GM12878 (cell line): Measurements from ENCODE around the gene NHLRC4. TPM values are rescaled to one million over a fixed set of nuclear protein-coding genes. Genes with fewer than 3 reads are reported as not detected.

Source experiments
- ATAC-seq: fragments of 200-7000 bp; cut with Tn5 transposase; 3 replicates; pipeline ENCODE4 v1.9.1; 2020; ENCODE audit warnings: mild to moderate bottlenecking, moderate library complexity
- BruUV-seq: library from RNA; stranded (reverse); fragments of 400-500 nt; replicated peaks from 2 replicates; lab custom pipeline; 2021; lab: Mats Ljungman, UMichigan
- CTCF ChIA-PET: fragments of 300-600 bp; sonication (Branson Sonifier 250); formaldehyde crosslinking; extraction: SDS; loops from one replicate; lab custom pipeline; 2021; ENCODE audit warnings: inconsistent platforms; lab: Yijun Ruan, JAX
- POLR2A ChIA-PET: fragments of 350-600 bp; formaldehyde crosslinking; extraction: SDS; loops from one replicate; lab custom pipeline; 2021; ENCODE audit warnings: inconsistent platforms; lab: Charles Lee
- RAD21 ChIA-PET: fragments of 300-600 bp; sonication (Branson Sonifier 250); formaldehyde crosslinking; loops from one replicate; lab custom pipeline; 2023; ENCODE audit warnings: antibody characterized with exemption; ENCODE audit not compliant: unreplicated experiment; lab: Charles Lee
- SMC1A ChIA-PET: fragments of 300-600 bp; sonication (Branson Sonifier 250); formaldehyde crosslinking; loops from one replicate; lab custom pipeline; 2023; ENCODE audit not compliant: unreplicated experiment, uncharacterized antibody; lab: Charles Lee
- DNase-seq: peaks from one replicate; pipeline ENCODE4 v3.0.0-alpha.2; 2011; ENCODE audit warnings: low read depth, low spot score
- FAIRE-seq: peaks from 3 replicates; lab custom pipeline; 2011; peaks lifted over from hg19 to GRCh38; lab: Jason Lieb, UNC
- H2AFZ ChIP-seq: 2 replicates; pipeline ENCODE4 v1.6.0; 2011; ENCODE audit warnings: low read depth, low read length, control low read depth; ENCODE audit not compliant: control insufficient read depth
- H3K27ac ChIP-seq: 2 replicates; pipeline ENCODE4 v1.5.1; 2011; ENCODE audit warnings: control low read depth; ENCODE audit not compliant: control insufficient read depth, insufficient read depth
- H3K27me3 ChIP-seq, 2 experiments: replicated peaks in 1 of 2; 2 replicates each; pipeline versions ENCODE4 v1.6.0 to v1.6.1; 2011; ENCODE audit warnings: low read length in 1 of 2; ENCODE audit not compliant: control insufficient read depth in 2 of 2, insufficient read depth in 2 of 2
- H3K36me3 ChIP-seq, 2 experiments: 2 replicates each; pipeline ENCODE4 v1.5.1; 2011; ENCODE audit warnings: low read length in 1 of 2; ENCODE audit not compliant: control insufficient read depth in 2 of 2, insufficient read depth in 2 of 2
- H3K4me1 ChIP-seq: 2 replicates; pipeline ENCODE4 v1.6.1; 2011; ENCODE audit warnings: mild to moderate bottlenecking, low read length, moderate library complexity, mixed read lengths; ENCODE audit not compliant: control insufficient read depth, insufficient read depth
- H3K4me2 ChIP-seq: 2 replicates; pipeline ENCODE4 v1.6.0; 2011; ENCODE audit warnings: control low read depth; ENCODE audit not compliant: control insufficient read depth, insufficient read depth
- H3K4me3 ChIP-seq: fragments of 200-600 bp; sonication (generic); 2 replicates; pipeline ENCODE4 v1.5.1; 2016
- H3K79me2 ChIP-seq: 2 replicates; pipeline ENCODE4 v1.6.0; 2011; ENCODE audit warnings: low read length; ENCODE audit not compliant: control insufficient read depth, insufficient read depth
- H3K9ac ChIP-seq: 2 replicates; pipeline ENCODE4 v1.8.0; 2011; ENCODE audit warnings: low read length, control low read depth, mixed read lengths; ENCODE audit not compliant: control insufficient read depth, insufficient read depth
- H3K9me3 ChIP-seq: replicated peaks from 3 replicates; pipeline ENCODE4 v1.5.1; 2011; ENCODE audit warnings: mild to moderate bottlenecking, low read length; ENCODE audit not compliant: control insufficient read depth, insufficient read depth
- H4K20me1 ChIP-seq: 2 replicates; pipeline ENCODE4 v1.6.0; 2011; ENCODE audit not compliant: control insufficient read depth, insufficient read depth
- CEBPB ChIP-seq, 2 experiments: fragments of 150-350 bp in 1 of 2; IDR thresholded peaks; 2 replicates each; pipeline ENCODE4 v1.6.1; 2012 to 2014; ENCODE audit warnings: low read depth in 2 of 2, low read length in 2 of 2, borderline replicate concordance in 1 of 2, inconsistent platforms in 1 of 2
- CTCF ChIP-seq, 3 experiments: IDR thresholded peaks in 2 of 3; conservative IDR thresholded peaks in 1 of 3; 2 replicates each; pipeline ENCODE4 v1.5.1; 2011; ENCODE audit warnings: low read depth in 3 of 3, low read length in 3 of 3, mild to moderate bottlenecking in 3 of 3, control low read depth in 2 of 3, moderate library complexity in 2 of 3, inconsistent platforms in 1 of 3, mixed read lengths in 1 of 3; ENCODE audit not compliant: control insufficient read depth in 2 of 3, insufficient read depth in 1 of 3; ENCODE audit errors: extremely low read depth in 1 of 3
- CUX1 ChIP-seq: IDR thresholded peaks from 2 replicates; pipeline ENCODE4 v1.6.1; 2012; ENCODE audit warnings: improper control_type of control experiment, low read depth, low read length; ENCODE audit not compliant: insufficient replicate concordance
- FOXK2 ChIP-seq: fragments of 450-650 bp; IDR thresholded peaks from 2 replicates; pipeline ENCODE4 v1.6.1; 2017; ENCODE audit warnings: mild to moderate bottlenecking, moderate library complexity
- IKZF1 ChIP-seq: fragments of 450-650 bp; conservative IDR thresholded peaks from 2 replicates; pipeline ENCODE4 v1.6.1; 2017; ENCODE audit warnings: antibody characterized with exemption, mild to moderate bottlenecking
- IKZF2 ChIP-seq, 2 experiments: fragments of 450-650 bp; IDR thresholded peaks; 2 replicates each; pipeline ENCODE4 v1.6.1; 2017; ENCODE audit warnings: mild to moderate bottlenecking in 2 of 2, moderate library complexity in 2 of 2
- IRF4 ChIP-seq: IDR thresholded peaks from 2 replicates; pipeline ENCODE4 v1.6.1; 2011; ENCODE audit warnings: low read depth, low read length
- MTA3 ChIP-seq: IDR thresholded peaks from 2 replicates; pipeline ENCODE4 v1.6.1; 2012; ENCODE audit warnings: low read length, inconsistent platforms, borderline replicate concordance
- NFXL1 ChIP-seq: fragments of 450-650 bp; IDR thresholded peaks from 2 replicates; pipeline ENCODE4 v1.6.1; 2017; ENCODE audit warnings: antibody characterized with exemption, mild to moderate bottlenecking, borderline replicate concordance
- POLR2AphosphoS5 ChIP-seq: IDR thresholded peaks from 2 replicates; pipeline ENCODE4 v1.6.1; 2011; ENCODE audit warnings: mild to moderate bottlenecking, low read length, inconsistent platforms
- RFX5 ChIP-seq: IDR thresholded peaks from 2 replicates; pipeline ENCODE4 v1.6.1; 2011; ENCODE audit warnings: low read depth, low read length, improper control_type of control experiment
- SMARCA5 ChIP-seq: fragments of 450-650 bp; IDR thresholded peaks from 2 replicates; pipeline ENCODE4 v1.6.1; 2017; ENCODE audit warnings: mild to moderate bottlenecking
- TBL1XR1 ChIP-seq: IDR thresholded peaks from 2 replicates; pipeline ENCODE4 v1.6.1; 2012; ENCODE audit warnings: low read depth, low read length, improper control_type of control experiment
- ZNF217 ChIP-seq: fragments of 450-650 bp; IDR thresholded peaks from 2 replicates; pipeline ENCODE4 v1.6.1; 2017; ENCODE audit warnings: antibody characterized with exemption, mild to moderate bottlenecking
- WGBS: methylation state at CpG from one replicate; pipeline ENCODE4 v1.1.6; 2016; ENCODE audit warnings: low lambda C conversion rate; ENCODE audit not compliant: insufficient replicate concordance, insufficient coverage; ENCODE audit errors: missing lambda C conversion rate; 5-methylcytosine and 5-hydroxymethylcytosine counted together
- in situ Hi-C: fragments of 300-500 bp; cut with MboI; formaldehyde crosslinking; loops from 9 replicates; pipeline ENCODE4 v1.14.3; 2018; ENCODE audit warnings: mixed read lengths
- intact Hi-C: fragments of 100-400 bp; cut with micrococcal nuclease; formaldehyde crosslinking; loops from one replicate; pipeline ENCODE4 v1.14.2; 2022; ENCODE audit not compliant: unreplicated experiment
- polyA plus RNA-seq, 11 experiments: library from polyadenylated mRNA; depleted of rRNA in 4 of 11; unstranded in 6 of 11; stranded (reverse) in 5 of 11; fragments of >200 nt; fragmentation: Nextera tagmentation in 4 of 11; fragmentation: Illumina TruSeq in 1 of 11; extraction: Ambion mirVana in 4 of 11; extraction: Trizol in 1 of 11; gene quantifications; 1 replicate in 1 of 11; 2 replicates in 10 of 11; pipeline versions ENCODE4 v1.2.1 to v1.2.3, GENCODE V29; 2011 to 2016; ENCODE audit warnings: inconsistent platforms in 2 of 11, missing spikeins in 2 of 11, low read depth in 1 of 11
- total RNA-seq, 4 experiments: library from RNA; depleted of rRNA in 3 of 4; stranded (reverse); fragments of >200 nt in 3 of 4; fragmentation: Illumina TruSeq in 1 of 4; extraction: Trizol in 1 of 4; gene quantifications; 2 replicates each; pipeline versions ENCODE4 v1.2.1 to v1.2.3, GENCODE V29; 2013 to 2021
- TF ChIP-seq, protein P1 (sequence below): fragments of 450-650 bp; IDR thresholded peaks from 2 replicates; pipeline ENCODE4 v1.6.1; 2017; ENCODE audit warnings: mild to moderate bottlenecking, low read depth, inconsistent platforms; ENCODE audit not compliant: poor library complexity, severe bottlenecking

Gene NHLRC4
- total and polyA plus RNA-seq, 10 of the 15 experiments (the other 5 are each of a cell fraction or from before 2014, with no cell fraction given): 0.07 to 1.1 (median 0.57) TPM; not detected in 3

GRCh38 chr16:525123-525519 lies 41.7 kb upstream of the NHLRC4 start:
- SMC1A ChIA-PET: interaction anchor here (1.0 kb wide), 1 partner anchor 42 kb away, joined by 3 read pairs; the partner anchor contains the start of gene NHLRC4
- Histone ChIP-seq H2AFZ (no peak overlapping the region), H3K4me1 (peaks cover 29% of the 10 kb centered on the region), H3K27ac (peak overlapping the region; percentile 91), H3K27me3 (no peaks in the 10 kb centered on the region), H3K4me3 (peak overlapping the region; percentile 98; the same call in 1 of the 2 replicates), H3K36me3 (peaks cover 0 to 5% of the 10 kb centered on the region in 2 experiments; a peak in 3 of 4 replicates), H3K4me2 (peak overlapping the region; percentile 99), H3K9ac (peak overlapping the region; percentile 86; the same call in 1 of the 2 replicates), H3K9me3 (no peaks in the 10 kb centered on the region), H3K79me2 (peaks cover 42% of the 10 kb centered on the region), H4K20me1 (no peaks in the 10 kb centered on the region; the same call in 1 of the 2 replicates)
- POLR2A ChIA-PET: interaction anchor here (1.4 kb wide), 1 partner anchor 154 kb away, joined by 4 read pairs; the partner anchor contains the start of gene MRPL28
- DNase-seq (no peak), ATAC-seq (peak; percentile 3), FAIRE-seq (no peak)
- intact Hi-C loops (loop anchor here (5.0 kb wide), 2 partner anchors 42 to 112 kb away; partner anchors contain the start of genes METTL26, NHLRC4 and PIGQ), in situ Hi-C loops (no loop called here)
- WGBS: 74% methylated on average over 8 of the region's 8 CpGs
- RAD21 ChIA-PET: no interaction called here
- CTCF ChIA-PET: interaction anchor here (1.4 to 1.6 kb wide), 2 partner anchors 42 to 75 kb away, joined by 3 to 5 read pairs; partner anchors contain the start of gene NHLRC4
- BruUV-seq: no TSS peak
- TF ChIP-seq CEBPB (IDR thresholded peaks at IDR 0.05; ENCODE audit: borderline replicate concordance in 1 of 2, low read depth in 2 of 2, low read length in 2 of 2): no peak
- no peak for TF ChIP-seq RFX5
- no peak for TF ChIP-seq IRF4
- no peak for TF ChIP-seq FOXK2
- TF ChIP-seq IKZF2 (IDR thresholded peaks at IDR 0.05): no peak
- 0 out of 2 replicates have a peak, but pooled peaks have one; percentile 61 for TF ChIP-seq MTA3
- 0 out of 2 replicates have a peak, but pooled peaks have one; percentile 17 for TF ChIP-seq SMARCA5
- TF ChIP-seq CTCF (IDR thresholded peaks at IDR 0.05 in 2 of 3, conservative IDR thresholded peaks at IDR 0.05 in 1 of 3; ENCODE audit: control insufficient read depth in 2 of 3, extremely low read depth in 1 of 3, insufficient read depth in 1 of 3, low read depth in 3 of 3, low read length in 3 of 3): no peak
- TF ChIP-seq, protein P1, sequence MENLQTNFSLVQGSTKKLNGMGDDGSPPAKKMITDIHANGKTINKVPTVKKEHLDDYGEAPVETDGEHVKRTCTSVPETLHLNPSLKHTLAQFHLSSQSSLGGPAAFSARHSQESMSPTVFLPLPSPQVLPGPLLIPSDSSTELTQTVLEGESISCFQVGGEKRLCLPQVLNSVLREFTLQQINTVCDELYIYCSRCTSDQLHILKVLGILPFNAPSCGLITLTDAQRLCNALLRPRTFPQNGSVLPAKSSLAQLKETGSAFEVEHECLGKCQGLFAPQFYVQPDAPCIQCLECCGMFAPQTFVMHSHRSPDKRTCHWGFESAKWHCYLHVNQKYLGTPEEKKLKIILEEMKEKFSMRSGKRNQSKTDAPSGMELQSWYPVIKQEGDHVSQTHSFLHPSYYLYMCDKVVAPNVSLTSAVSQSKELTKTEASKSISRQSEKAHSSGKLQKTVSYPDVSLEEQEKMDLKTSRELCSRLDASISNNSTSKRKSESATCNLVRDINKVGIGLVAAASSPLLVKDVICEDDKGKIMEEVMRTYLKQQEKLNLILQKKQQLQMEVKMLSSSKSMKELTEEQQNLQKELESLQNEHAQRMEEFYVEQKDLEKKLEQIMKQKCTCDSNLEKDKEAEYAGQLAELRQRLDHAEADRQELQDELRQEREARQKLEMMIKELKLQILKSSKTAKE: no peak
- no peak for TF ChIP-seq IKZF1
- peak; percentile 24; the same call in 1 of the 2 replicates for TF ChIP-seq POLR2AphosphoS5
- no peak for TF ChIP-seq ZNF217
- no peak for TF ChIP-seq NFXL1
- TF ChIP-seq CUX1: no peak
- no peak for TF ChIP-seq TBL1XR1
